B cell (primary cell): Measurements from ENCODE around the gene CTDSPL2. TPM values are rescaled to one million over a fixed set of nuclear protein-coding genes. Genes with fewer than 3 reads are reported as not detected.

Source experiments
- ATAC-seq: fragments of 200-7000 bp; cut with Tn5 transposase; one replicate; pipeline ENCODE4 v1.10.0; 2021; ENCODE audit warnings: low read depth, mild to moderate bottlenecking, moderate number of reproducible peaks, moderate library complexity
- CTCF ChIA-PET: fragments of 350-600 bp; sonication (Branson Sonifier 250); formaldehyde crosslinking; loops from one replicate; lab custom pipeline; 2021; ENCODE audit warnings: antibody characterized with exemption, inconsistent platforms; lab: Charles Lee
- POLR2A ChIA-PET: fragments of 350-600 bp; sonication (Branson Sonifier 250); formaldehyde crosslinking; loops from one replicate; lab custom pipeline; 2021; ENCODE audit warnings: antibody characterized with exemption; lab: Charles Lee
- DNase-seq: peaks from one replicate; pipeline ENCODE4 v3.0.0; 2013
- H2AFZ ChIP-seq: 2 replicates; pipeline ENCODE4 v1.6.1; 2012; ENCODE audit warnings: mild to moderate bottlenecking, low read depth, low read length; ENCODE audit not compliant: insufficient read depth, poor library complexity, severe bottlenecking
- H3K27ac ChIP-seq, 2 donors: 1 replicate in 1 of 2; 2 replicates in 1 of 2; pipeline ENCODE4 v1.5.1; 2012 to 2013; ENCODE audit warnings: low read length in 2 of 2, mild to moderate bottlenecking in 2 of 2, moderate library complexity in 1 of 2
- H3K27me3 ChIP-seq, 4 experiments: fragments of 200-600 bp in 1 of 4; sonication (generic) in 1 of 4; replicated peaks in 1 of 4; 1 replicate in 2 of 4; 2 replicates in 2 of 4; pipeline versions ENCODE4 v1.6.1 to v1.7.0; 2013 to 2016; ENCODE audit warnings: low read length in 3 of 4, mild to moderate bottlenecking in 2 of 4, mixed read lengths in 1 of 4, moderate library complexity in 1 of 4; ENCODE audit not compliant: insufficient read depth in 4 of 4, control insufficient read depth in 3 of 4; ENCODE audit errors: control extremely low read depth in 1 of 4
- H3K36me3 ChIP-seq, 2 experiments: replicated peaks in 1 of 2; 1 replicate in 1 of 2; 2 replicates in 1 of 2; pipeline versions ENCODE4 v1.6.1 to v1.7.1; 2013; ENCODE audit warnings: low read length in 1 of 2; ENCODE audit not compliant: insufficient read depth in 2 of 2, control insufficient read depth in 1 of 2; ENCODE audit errors: control extremely low read depth in 1 of 2, extremely low read depth in 1 of 2
- H3K4me1 ChIP-seq, 2 donors: fragments of 200-600 bp in 1 of 2; sonication (generic) in 1 of 2; 1 replicate in 1 of 2; 2 replicates in 1 of 2; pipeline versions ENCODE4 v1.5.1 to v1.6.1; 2013 to 2017; ENCODE audit warnings: low read length in 2 of 2; ENCODE audit not compliant: control insufficient read depth in 2 of 2, insufficient read depth in 2 of 2
- H3K4me2 ChIP-seq: replicated peaks from 2 replicates; pipeline ENCODE3; 2012; ENCODE audit warnings: mild to moderate bottlenecking, low read depth, low read length; ENCODE audit not compliant: poor library complexity, severe bottlenecking
- H3K4me3 ChIP-seq, 5 experiments: fragments of 200-600 bp in 1 of 5; sonication (generic) in 1 of 5; 1 replicate in 3 of 5; 2 replicates in 2 of 5; pipeline versions ENCODE4 v1.5.1 to v1.7.0; 2011 to 2016; ENCODE audit warnings: low read length in 4 of 5, mild to moderate bottlenecking in 4 of 5, low read depth in 2 of 5, control low read depth in 1 of 5, moderate library complexity in 1 of 5; ENCODE audit not compliant: insufficient read depth in 1 of 5; ENCODE audit errors: control extremely low read depth in 1 of 5, extremely low read depth in 1 of 5
- H3K79me2 ChIP-seq: fragments of 200-600 bp; sonication (generic); one replicate; pipeline ENCODE4 v1.6.0; 2016; ENCODE audit warnings: low read length; ENCODE audit not compliant: control insufficient read depth, insufficient read depth
- H3K9ac ChIP-seq: fragments of 200-600 bp; sonication (generic); 2 replicates; pipeline ENCODE4 v1.6.1; 2017; ENCODE audit warnings: mild to moderate bottlenecking, low read length, moderate library complexity
- H3K9me3 ChIP-seq, 3 donors: one replicate each; pipeline versions ENCODE4 v1.6.1 to v1.7.1; 2013; ENCODE audit warnings: low read length in 2 of 3; ENCODE audit not compliant: control insufficient read depth in 2 of 3, insufficient read depth in 1 of 3; ENCODE audit errors: control extremely low read depth in 1 of 3
- H4K20me1 ChIP-seq: 2 replicates; pipeline ENCODE4 v1.6.0; 2012; ENCODE audit warnings: mild to moderate bottlenecking, low read length; ENCODE audit not compliant: insufficient read depth, control insufficient read depth, poor library complexity, severe bottlenecking
- H3K27ac Mint-ChIP-seq: one replicate; pipeline ENCODE4 v1.8.0; 2021; ENCODE audit warnings: mixed read lengths
- H3K27me3 Mint-ChIP-seq: one replicate; pipeline ENCODE4 v1.8.0; 2021; ENCODE audit warnings: mixed read lengths
- H3K4me1 Mint-ChIP-seq: one replicate; pipeline ENCODE4 v1.8.0; 2021; ENCODE audit warnings: mixed read lengths
- H3K4me3 Mint-ChIP-seq: one replicate; pipeline ENCODE4 v1.8.0; 2021; ENCODE audit warnings: mixed read lengths
- H3K9me3 Mint-ChIP-seq: one replicate; pipeline ENCODE4 v1.8.0; 2022; ENCODE audit warnings: mixed read lengths; ENCODE audit not compliant: insufficient read depth
- CTCF ChIP-seq: fragments of 200-600 bp; IDR thresholded peaks from one replicate; pipeline ENCODE4 v1.8.0; 2022; ENCODE audit warnings: antibody characterized with exemption, mild to moderate bottlenecking
- EZH2 ChIP-seq: IDR thresholded peaks from 2 replicates; pipeline ENCODE4 v1.6.1; 2012; ENCODE audit warnings: borderline replicate concordance, low read depth, mild to moderate bottlenecking, moderate library complexity, low read length; ENCODE audit not compliant: insufficient read depth, poor library complexity, severe bottlenecking
- WGBS: methylation state at CpG from one replicate; pipeline ENCODE4 v1.1.5; 2013; ENCODE audit warnings: missing lambda C conversion rate; ENCODE audit not compliant: insufficient coverage; 5-methylcytosine and 5-hydroxymethylcytosine counted together
- intact Hi-C: fragments of 100-400 bp; cut with micrococcal nuclease; formaldehyde crosslinking; loops from one replicate; pipeline ENCODE4 v1.10.0; 2022
- polyA plus RNA-seq: library from polyadenylated mRNA; depleted of rRNA; stranded (reverse); fragments of >200 nt; gene quantifications from 2 replicates; pipeline ENCODE4 v1.2.3, GENCODE V29; 2012
- total RNA-seq, 2 donors: library from RNA; stranded (reverse); fragments of 120-200 nt in 1 of 2; gene quantifications; 1 replicate in 1 of 2; 2 replicates in 1 of 2; pipeline versions ENCODE4 v1.2.3 to v1.2.4, GENCODE V29; 2013 to 2022

Gene CTDSPL2
- total and polyA plus RNA-seq, 2 donors (not counting 1 experiment from before 2014, with no cell fraction given) = 17.8 to 84.1 TPM

DNA sequence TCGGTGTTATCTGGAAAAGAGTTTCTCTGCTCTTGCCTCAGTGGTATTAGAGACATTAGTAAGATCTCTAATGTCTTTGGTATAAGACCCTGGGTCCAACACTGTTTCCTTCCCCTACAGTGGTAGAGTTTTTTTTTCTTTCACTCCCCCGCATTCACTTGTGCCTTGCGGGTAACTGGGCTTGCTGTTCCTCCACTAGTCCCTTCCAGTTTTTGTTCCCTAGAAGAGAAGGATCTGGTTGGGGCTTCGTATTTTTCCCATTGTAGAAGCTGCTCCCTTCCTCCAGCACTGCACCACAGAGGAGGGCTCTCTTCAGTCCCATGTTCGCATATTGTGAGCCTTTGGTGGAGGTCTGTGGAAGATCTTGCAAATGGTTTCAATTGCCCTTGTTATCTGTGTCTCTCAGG is 13.7 kb downstream of the CTDSPL2 start:
- no peaks in the 10 kb centered on the region for H3K9me3 Mint-ChIP-seq

GRCh38 chr15:44443515-44443914 is 16.1 kb downstream of the CTDSPL2 start:
- Histone ChIP-seq H3K9ac (no peak overlapping the region), H3K4me3 (no peak overlapping the region), H2AFZ (no peak overlapping the region), H3K79me2 (peaks cover 98% of the 10 kb centered on the region), H3K27me3 (no peaks in the 10 kb centered on the region), H3K9me3 (peaks cover 0 to 5% (median 0%) of the 10 kb centered on the region in 3 donors), H3K4me1 (no peaks in the 10 kb centered on the region), H3K27ac (no peak overlapping the region), H3K36me3 (no peaks in the 10 kb centered on the region), H4K20me1 (peaks cover 65% of the 10 kb centered on the region), H3K4me2 (no peak overlapping the region)
- WGBS = no CpG with 5 or more reads among the region's 3 CpGs
- no peak overlapping the region for H3K27ac Mint-ChIP-seq
- no peak for DNase-seq
- intact Hi-C loops = no loop called here
- CTCF ChIA-PET = no interaction called here
- no peak for TF ChIP-seq CTCF
- no peak for TF ChIP-seq EZH2
- no peak overlapping the region for H3K4me3 Mint-ChIP-seq
- no peaks in the 10 kb centered on the region for H3K27me3 Mint-ChIP-seq
- H3K9me3 Mint-ChIP-seq = no peaks in the 10 kb centered on the region
- POLR2A ChIA-PET = no interaction called here
- peaks cover 29% of the 10 kb centered on the region for H3K4me1 Mint-ChIP-seq
- ATAC-seq = no peak

More for the DNA sequence above, 13.7 kb downstream of the CTDSPL2 start:
- H3K27me3 ChIP-seq = no peaks in the 10 kb centered on the region
- no peak overlapping the region for H3K4me2 ChIP-seq
- no peaks in the 10 kb centered on the region for H3K27me3 Mint-ChIP-seq
- peaks cover 0 to 6% of the 10 kb centered on the region in 2 experiments for H3K36me3 ChIP-seq
- H3K27ac ChIP-seq = no peak overlapping the region
- DNase-seq (no peak), ATAC-seq (no peak)
- peaks cover 67% of the 10 kb centered on the region for H4K20me1 ChIP-seq
- TF ChIP-seq CTCF (no peak), EZH2 (no peak)
- H2AFZ ChIP-seq = no peak overlapping the region
- no peak overlapping the region for H3K4me3 ChIP-seq
- peaks cover 98% of the 10 kb centered on the region for H3K79me2 ChIP-seq
- peaks cover 41% of the 10 kb centered on the region for H3K4me1 Mint-ChIP-seq
- no peak overlapping the region for H3K9ac ChIP-seq
- H3K9me3 ChIP-seq = peaks cover 0 to 3% (median 0%) of the 10 kb centered on the region in 3 donors
- peaks cover 0 to 3% of the 10 kb centered on the region in 2 donors for H3K4me1 ChIP-seq
- ChIA-PET POLR2A (no interaction called here), CTCF (no interaction called here)
- H3K27ac Mint-ChIP-seq = no peak overlapping the region
- intact Hi-C loops = no loop called here
- H3K4me3 Mint-ChIP-seq = no peak overlapping the region
- WGBS = no CpG with 5 or more reads among the region's 5 CpGs
